OCI-LY3 (cell line): Measurements from ENCODE around the gene DDIT3.

Experiments used
- H2AFZ ChIP-seq: fragments of 200-600, 300-600 bp; shearing (Covaris generic); 2 replicates; pipeline ENCODE4 v1.6.0; 2014; ENCODE audit warnings: antibody characterized with exemption, low read depth, low read length
- H3K27ac ChIP-seq: fragments of 200-600, 300-600 bp; sonication (generic); 2 replicates; pipeline ENCODE4 v1.5.1; 2014; ENCODE audit warnings: mild to moderate bottlenecking, low read length, moderate library complexity, mixed read lengths
- H3K27me3 ChIP-seq: fragments of 200-600, 300-600 bp; sonication (generic); 2 replicates; pipeline ENCODE4 v1.6.1; 2014; ENCODE audit warnings: low read depth, low read length, mixed read lengths
- H3K36me3 ChIP-seq: fragments of 200-600, 300-600 bp; sonication (generic); replicated peaks from 2 replicates; pipeline ENCODE3; 2014; ENCODE audit warnings: low read depth, low read length, mixed read lengths
- H3K4me1 ChIP-seq: fragments of 300-600, 200-600 bp; sonication (generic); 2 replicates; pipeline ENCODE4 v1.6.1; 2014; ENCODE audit warnings: low read length, mixed read lengths
- H3K4me2 ChIP-seq: fragments of 200-600, 300-600 bp; sonication (generic); 2 replicates; pipeline ENCODE4 v1.6.1; 2014; ENCODE audit warnings: low read length, mixed read lengths
- H3K4me3 ChIP-seq: fragments of 300-600, 200-600 bp; sonication (generic); 2 replicates; pipeline ENCODE4 v1.5.1; 2014; ENCODE audit warnings: antibody characterized with exemption, mild to moderate bottlenecking, low read length, moderate library complexity
- H3K79me2 ChIP-seq: fragments of 300-600, 200-600 bp; shearing (Covaris generic); 2 replicates; pipeline ENCODE4 v1.6.1; 2014; ENCODE audit warnings: mild to moderate bottlenecking, low read length, mixed read lengths
- H3K9ac ChIP-seq: fragments of 300-600, 200-600 bp; shearing (Covaris generic); 2 replicates; pipeline ENCODE4 v1.6.0; 2014; ENCODE audit warnings: mild to moderate bottlenecking, low read length, moderate library complexity
- H3K9me3 ChIP-seq: fragments of 200-600, 300-600 bp; shearing (Covaris generic); 2 replicates; pipeline ENCODE4 v1.6.1; 2014; ENCODE audit warnings: low read length, mixed read lengths; ENCODE audit not compliant: insufficient read depth
- H4K20me1 ChIP-seq: fragments of 200-600, 300-600 bp; sonication (generic); 2 replicates; pipeline ENCODE4 v1.6.1; 2016; ENCODE audit warnings: low read length, mixed read lengths; ENCODE audit not compliant: insufficient read depth
- EZH2phosphoT487 ChIP-seq: fragments of 200-600 bp; shearing (Covaris generic); IDR thresholded peaks from 2 replicates; pipeline ENCODE4 v1.6.1; 2018; ENCODE audit warnings: antibody characterized with exemption, mixed run types, low read depth
- TF ChIP-seq, protein P1 (sequence below): fragments of 200-600, 300-600 bp; sonication (generic); IDR thresholded peaks from 2 replicates; pipeline ENCODE4 v1.5.1; 2014; ENCODE audit warnings: antibody characterized with exemption, low read length, low read depth

The DDIT3 gene

DNA sequence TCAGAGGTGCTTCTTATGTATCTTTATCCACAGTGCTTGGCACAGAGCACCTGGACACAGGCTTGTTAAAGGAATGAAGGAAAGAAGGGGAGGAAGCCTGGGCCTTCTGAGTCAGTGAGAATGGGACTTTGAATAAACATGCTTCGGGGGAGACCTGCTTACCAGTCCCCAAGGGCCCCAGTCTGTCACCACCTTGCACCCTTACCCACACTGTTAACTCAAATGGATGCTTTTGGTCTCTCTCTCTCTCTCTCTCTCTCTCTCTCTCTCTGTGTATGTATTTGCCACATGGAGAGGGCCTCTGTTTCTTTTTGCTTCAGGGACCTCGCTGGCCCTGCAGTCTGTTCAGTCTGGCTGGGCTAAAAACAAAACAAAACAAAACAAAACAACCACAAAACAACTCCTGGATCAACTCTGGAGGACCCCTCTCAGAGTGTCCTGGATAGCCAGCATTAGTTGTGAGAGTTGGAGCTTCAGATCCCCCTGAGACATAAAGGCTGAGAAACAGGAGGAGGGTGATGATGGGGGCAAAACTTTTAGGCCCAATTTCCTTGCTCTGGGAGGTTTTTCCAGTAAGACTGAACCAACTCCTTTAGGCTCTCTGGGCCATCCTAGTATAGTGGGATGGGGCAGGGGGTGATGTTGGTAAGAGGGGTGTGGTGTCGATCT is 31.5 kb upstream of the DDIT3 start:
- no peaks in the 10 kb centered on the region for H3K9me3 ChIP-seq
- peaks cover 2% of the 10 kb centered on the region for H3K79me2 ChIP-seq
- H2AFZ ChIP-seq, result no peak overlapping the region
- TF ChIP-seq EZH2phosphoT487, result no peak
- TF ChIP-seq, protein P1, sequence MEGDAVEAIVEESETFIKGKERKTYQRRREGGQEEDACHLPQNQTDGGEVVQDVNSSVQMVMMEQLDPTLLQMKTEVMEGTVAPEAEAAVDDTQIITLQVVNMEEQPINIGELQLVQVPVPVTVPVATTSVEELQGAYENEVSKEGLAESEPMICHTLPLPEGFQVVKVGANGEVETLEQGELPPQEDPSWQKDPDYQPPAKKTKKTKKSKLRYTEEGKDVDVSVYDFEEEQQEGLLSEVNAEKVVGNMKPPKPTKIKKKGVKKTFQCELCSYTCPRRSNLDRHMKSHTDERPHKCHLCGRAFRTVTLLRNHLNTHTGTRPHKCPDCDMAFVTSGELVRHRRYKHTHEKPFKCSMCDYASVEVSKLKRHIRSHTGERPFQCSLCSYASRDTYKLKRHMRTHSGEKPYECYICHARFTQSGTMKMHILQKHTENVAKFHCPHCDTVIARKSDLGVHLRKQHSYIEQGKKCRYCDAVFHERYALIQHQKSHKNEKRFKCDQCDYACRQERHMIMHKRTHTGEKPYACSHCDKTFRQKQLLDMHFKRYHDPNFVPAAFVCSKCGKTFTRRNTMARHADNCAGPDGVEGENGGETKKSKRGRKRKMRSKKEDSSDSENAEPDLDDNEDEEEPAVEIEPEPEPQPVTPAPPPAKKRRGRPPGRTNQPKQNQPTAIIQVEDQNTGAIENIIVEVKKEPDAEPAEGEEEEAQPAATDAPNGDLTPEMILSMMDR, result no peak
- no peaks in the 10 kb centered on the region for H3K27me3 ChIP-seq
- no peak overlapping the region for H3K4me3 ChIP-seq
- H3K4me1 ChIP-seq, result peaks cover 10% of the 10 kb centered on the region
- H4K20me1 ChIP-seq, result no peaks in the 10 kb centered on the region
- no peak overlapping the region for H3K9ac ChIP-seq
- no peak overlapping the region for H3K27ac ChIP-seq
- no peak overlapping the region for H3K4me2 ChIP-seq
- no peaks in the 10 kb centered on the region for H3K36me3 ChIP-seq

DNA sequence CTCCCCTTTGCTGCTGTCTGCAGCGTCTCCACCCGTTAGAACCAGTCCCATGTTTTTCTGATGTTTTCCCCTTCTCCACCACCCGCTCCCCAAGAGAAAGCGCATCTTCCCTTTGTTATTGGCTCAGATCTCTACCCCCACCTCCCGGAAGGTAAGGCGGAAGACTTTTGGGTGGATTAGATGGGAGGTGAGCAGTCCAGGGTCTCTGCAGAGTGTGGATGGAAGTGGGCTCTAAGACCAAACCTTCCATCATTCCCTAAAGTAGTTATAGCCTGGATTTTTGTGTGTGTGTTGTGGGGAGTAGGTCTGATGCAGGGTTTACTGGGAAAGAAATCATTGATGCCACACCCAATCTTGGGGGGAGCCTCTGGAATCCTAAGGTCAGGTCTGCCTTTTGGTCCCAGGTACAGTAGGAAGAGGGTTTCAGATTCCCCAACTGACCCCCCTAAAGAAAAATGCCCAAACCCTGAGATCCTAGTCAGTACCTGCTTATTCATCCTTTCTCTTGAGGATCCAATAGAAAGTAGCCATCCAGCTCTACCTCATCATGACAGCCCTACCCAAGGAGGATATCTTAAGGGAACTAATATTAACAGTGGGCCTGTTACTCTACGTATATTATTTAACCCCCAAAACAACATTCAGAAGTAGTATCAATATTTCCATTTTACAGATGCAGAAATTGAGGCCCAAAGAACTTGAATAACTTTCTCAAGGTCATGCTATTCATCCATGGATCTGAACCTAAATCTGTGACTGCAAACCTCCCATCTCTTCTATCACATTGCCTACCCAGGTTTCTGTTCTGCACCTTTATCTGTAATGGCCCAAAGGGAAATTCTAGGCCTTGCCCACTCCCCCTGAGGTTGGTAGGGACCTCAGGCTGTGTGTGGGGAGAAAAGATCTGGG is 30.6 kb upstream of the DDIT3 start:
- Histone ChIP-seq H4K20me1 (no peaks in the 10 kb centered on the region), H3K9me3 (no peaks in the 10 kb centered on the region), H3K79me2 (peaks cover 11% of the 10 kb centered on the region), H3K4me2 (no peak overlapping the region), H3K27ac (no peak overlapping the region), H3K36me3 (no peaks in the 10 kb centered on the region), H3K27me3 (no peaks in the 10 kb centered on the region), H3K4me1 (peaks cover 14% of the 10 kb centered on the region), H3K9ac (no peak overlapping the region), H2AFZ (no peak overlapping the region), H3K4me3 (no peak overlapping the region)
- TF ChIP-seq, protein P1, result no peak
- no peak for TF ChIP-seq EZH2phosphoT487

- TF ChIP-seq, protein P1, result no peak
- no peak for TF ChIP-seq EZH2phosphoT487
- H3K9ac ChIP-seq, result no peak within 1 kb of the TSS
- peak within 1 kb of the TSS; percentile 55 for H3K4me2 ChIP-seq
- H3K4me3 ChIP-seq, result peak within 1 kb of the TSS; percentile 65
- H2AFZ ChIP-seq, result no peak within 1 kb of the TSS
- no peaks in the 10 kb centered on the region for H3K27me3 ChIP-seq
- no peak within 1 kb of the TSS for H3K27ac ChIP-seq
- peaks cover 17% of the 10 kb centered on the region for H3K4me1 ChIP-seq
- H3K79me2 ChIP-seq, result peaks cover 17% of the 10 kb centered on the region
- no peaks in the 10 kb centered on the region for H4K20me1 ChIP-seq
- H3K36me3 ChIP-seq, result no peaks in the 10 kb centered on the region
- no peaks in the 10 kb centered on the region for H3K9me3 ChIP-seq
Measured at GRCh38 chr12:57549909-57550640, 29.8 kb upstream of the DDIT3 start, which contains the start of gene KIF5A. KIF5A (plus strand) TSS chr12:57550044; CDS start chr12:57550272, 228 bp downstream.
